HG03103 (cell line): ENCODE measurements around the gene ISG20.
A peak's percentile ranks its signal among the peaks of the same experiment; 100 is the strongest.

Source experiments
- ATAC-seq: cut with Tn5 transposase; IDR thresholded peaks from one replicate; pipeline ENCODE4 v1.9.1; 2021; ENCODE audit warnings: low read depth; ENCODE audit not compliant: unreplicated experiment

Gene ISG20

GRCh38 chr15:88652456-88653199 is 13.8 kb downstream of the ISG20 start:
- ATAC-seq, result no peak

- no peak for ATAC-seq
Observed at GRCh38 chr15:88653200-88654064, 14.6 kb downstream of the ISG20 start.

GRCh38 chr15:88654430-88655102 is 15.8 kb downstream of the ISG20 start:
- ATAC-seq, result no peak

GRCh38 chr15:88655103-88655553 is 16.3 kb downstream of the ISG20 start:
- no peak for ATAC-seq

GRCh38 chr15:88655800-88656488 is 17.1 kb downstream of the ISG20 start:
- no peak for ATAC-seq

GRCh38 chr15:88656760-88657221 is 18.0 kb downstream of the ISG20 start:
- peak; percentile 93 for ATAC-seq

GRCh38 chr15:88657326-88658069 is 18.7 kb downstream of the ISG20 start:
- no peak for ATAC-seq

GRCh38 chr15:88658070-88658965 is 19.5 kb downstream of the ISG20 start:
- ATAC-seq, result no peak

GRCh38 chr15:88658972-88659931 is 20.4 kb downstream of the ISG20 start:
- ATAC-seq, result no peak

- no peak for ATAC-seq
Observed at GRCh38 chr15:88661041-88661700, 22.4 kb downstream of the ISG20 start.

- no peak for ATAC-seq
Observed at GRCh38 chr15:88661761-88662556, 23.1 kb downstream of the ISG20 start.

GRCh38 chr15:88663141-88663621 is 24.4 kb downstream of the ISG20 start:
- ATAC-seq, result no peak

- no peak for ATAC-seq
Observed at GRCh38 chr15:88664151-88664778, 25.4 kb downstream of the ISG20 start.

GRCh38 chr15:88674661-88675060 is 35.8 kb downstream of the ISG20 start:
- no peak for ATAC-seq

GRCh38 chr15:88678755-88679154 is 39.9 kb downstream of the ISG20 start:
- ATAC-seq, result no peak
